PFSK-1 (cell line): ENCODE measurements around the gene AKR1B15.

ENCODE experiments used
- POLR2AphosphoS5 ChIP-seq: IDR thresholded peaks from 2 replicates; pipeline ENCODE4 v1.6.1; 2012; ENCODE audit warnings: low read depth, mild to moderate bottlenecking, control low read depth, low read length, moderate library complexity
- TAF1 ChIP-seq: IDR thresholded peaks from 2 replicates; pipeline ENCODE4 v1.6.1; 2012; ENCODE audit warnings: low read length, control low read depth, borderline replicate concordance; ENCODE audit not compliant: insufficient read depth

GRCh38 chr7:134611611-134612151 lies 62.8 kb downstream of the AKR1B15 start:
- TF ChIP-seq TAF1 = no peak
- TF ChIP-seq POLR2AphosphoS5 = no peak
